ENCODE results near the gene FAF1.

DNA sequence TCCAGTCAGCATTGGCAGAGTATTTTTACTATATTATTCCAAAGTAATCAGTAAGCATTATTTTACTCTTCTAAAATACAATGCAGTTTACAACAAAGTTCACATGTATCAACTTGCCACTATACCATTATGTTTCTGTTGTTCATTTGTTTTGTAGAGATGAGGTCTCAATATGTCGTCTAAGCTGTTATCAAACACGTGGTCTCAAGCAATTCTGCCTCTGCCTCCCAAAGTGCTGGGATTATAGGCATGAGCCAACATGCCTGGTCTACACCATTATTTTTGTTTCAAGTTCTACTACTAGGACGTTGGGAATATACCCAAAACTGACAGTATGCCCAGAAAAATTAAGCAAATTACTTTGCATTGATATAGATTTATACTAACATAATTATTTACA is 19.8 kb downstream of the FAF1 start:
- TF ChIP-seq CTCF (IDR thresholded peaks at IDR 0.05) (no peak), POLR2A (IDR thresholded peaks at IDR 0.05) (no peak)

Data from esophagus squamous epithelium (tissue), 4 donors.